GM19372 (cell line): ENCODE results near the gene LCLAT1.
"Not testable (repeated sequence)": the region's sequence is repeated elsewhere in the genome, so short reads cannot be mapped to it uniquely, and the experiment has no call there.

Experiments used
- ATAC-seq: cut with Tn5 transposase; IDR thresholded peaks from one replicate; pipeline ENCODE4 v1.9.1; 2021; ENCODE audit warnings: mild to moderate bottlenecking, low read depth, moderate library complexity; ENCODE audit not compliant: unreplicated experiment

The LCLAT1 gene

DNA sequence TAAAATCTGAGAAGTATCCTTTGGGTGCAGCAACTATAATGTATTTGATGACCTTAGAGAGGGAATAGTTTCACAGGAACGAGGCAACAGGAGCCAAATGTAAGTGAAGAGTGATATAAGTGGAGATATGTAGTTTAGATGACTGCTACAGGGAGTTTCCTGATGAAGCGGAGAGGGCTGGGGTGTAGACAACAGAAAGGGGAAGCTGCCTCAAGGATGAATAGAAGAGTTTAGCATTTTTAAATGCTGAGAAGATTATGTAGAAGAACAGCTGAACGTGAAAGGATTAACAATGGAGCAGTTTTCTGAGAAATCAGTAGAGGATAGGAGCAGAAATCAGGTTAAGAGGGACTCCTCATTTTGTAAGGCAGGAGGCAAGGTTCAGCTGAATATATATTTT lies 133.3 kb downstream of the LCLAT1 start:
- ATAC-seq: no peak

DNA sequence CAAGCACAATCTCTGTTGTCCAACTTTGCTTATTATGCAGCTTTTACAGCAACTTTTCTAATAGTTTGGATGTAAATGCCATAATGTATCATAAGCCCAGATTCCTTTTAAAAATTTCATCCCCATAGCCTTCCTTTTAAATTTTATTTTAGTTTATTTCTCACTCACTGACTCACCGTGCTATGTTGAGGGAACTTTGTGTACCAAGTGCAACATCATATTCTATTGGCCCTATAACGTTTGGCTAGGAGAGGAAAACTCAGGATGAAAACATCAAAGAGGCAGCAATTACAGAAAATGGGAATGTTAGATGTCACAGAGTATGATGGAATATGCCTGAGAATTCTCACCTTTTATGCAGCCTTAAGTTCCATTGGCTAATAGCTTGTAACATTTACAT lies 135.5 kb downstream of the LCLAT1 start:
- no peak for ATAC-seq

DNA sequence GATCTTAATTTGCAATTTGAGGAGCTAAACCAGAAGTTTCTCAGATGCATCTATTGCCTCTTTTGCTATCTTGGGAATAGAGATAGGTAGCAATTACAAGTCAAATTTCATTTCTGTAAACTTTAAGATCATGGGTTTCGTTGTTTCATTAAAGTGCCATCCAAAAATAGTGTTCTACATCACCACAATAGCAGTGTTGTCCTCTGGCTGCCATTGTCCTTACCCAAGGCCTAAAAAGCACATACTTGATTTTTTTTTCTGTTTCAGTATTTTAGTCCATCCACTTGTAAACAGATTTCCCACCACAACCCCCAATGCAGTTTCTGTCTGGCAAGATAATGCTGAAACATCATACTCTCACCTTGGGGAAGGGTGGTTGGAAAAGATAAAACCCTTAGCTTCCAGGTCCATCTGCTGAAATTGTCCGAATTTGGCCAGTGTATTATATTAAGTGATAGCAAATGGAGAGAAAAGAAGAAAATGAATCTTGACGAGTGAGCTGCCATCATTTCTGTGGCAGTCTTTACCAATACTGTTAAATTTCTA lies 136.2 kb downstream of the LCLAT1 start:
- no peak for ATAC-seq

DNA sequence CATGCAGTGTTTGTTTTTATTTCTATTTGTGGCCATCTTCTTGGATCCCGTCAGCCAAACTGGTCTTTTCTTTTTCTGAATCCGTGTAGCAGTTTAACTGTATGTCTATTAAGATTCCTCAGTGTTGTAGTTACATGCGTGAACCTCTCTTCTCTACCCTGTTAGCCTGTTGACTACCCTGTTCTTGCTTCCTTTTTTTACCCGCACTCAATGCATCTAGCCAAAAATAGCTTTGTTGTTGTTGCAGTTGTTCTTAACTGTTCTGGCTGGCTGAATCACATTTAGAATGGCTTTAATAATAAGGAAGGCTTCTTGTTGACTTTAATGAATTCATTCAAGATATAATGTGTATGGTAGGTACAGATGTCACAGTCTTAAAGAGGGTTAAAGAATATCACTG lies 137.1 kb downstream of the LCLAT1 start:
- peak; percentile 64 for ATAC-seq

DNA sequence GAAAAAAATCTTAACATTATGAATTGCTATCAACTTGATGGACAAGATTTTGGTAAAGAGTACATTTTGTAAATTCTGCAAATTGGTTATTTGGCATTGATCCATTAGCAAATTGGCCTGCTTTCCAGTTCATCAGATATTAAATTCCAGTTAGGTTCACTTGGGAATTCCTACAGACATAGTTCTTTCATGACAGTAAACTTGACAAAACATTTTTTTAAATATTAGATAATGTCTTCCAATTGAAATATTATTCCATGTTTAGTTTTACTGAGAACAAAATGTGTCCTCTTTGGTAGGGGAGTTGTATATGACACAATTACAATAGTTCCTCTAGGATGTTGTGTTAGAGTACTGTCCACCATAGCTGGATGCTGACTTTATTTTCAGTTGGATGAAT lies 141.9 kb downstream of the LCLAT1 start:
- ATAC-seq: no peak

DNA sequence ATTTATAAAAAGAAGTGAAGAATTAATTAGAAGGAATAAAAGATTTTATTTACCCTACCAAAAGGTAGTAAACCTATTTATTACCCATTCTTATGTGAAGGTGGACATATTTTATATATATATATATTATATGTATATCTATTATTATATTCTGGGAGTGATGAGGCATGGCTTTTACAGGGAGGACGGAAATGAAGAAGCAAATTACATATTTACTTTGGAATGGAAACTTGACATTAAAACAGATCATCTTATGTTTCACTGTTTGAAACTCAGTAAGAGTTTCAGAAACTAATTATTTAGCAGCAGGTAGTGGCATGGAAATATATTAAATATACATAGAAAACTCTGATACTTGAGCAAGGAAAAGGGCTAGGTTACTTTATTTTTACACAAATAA lies 143.4 kb downstream of the LCLAT1 start:
- ATAC-seq: no peak

DNA sequence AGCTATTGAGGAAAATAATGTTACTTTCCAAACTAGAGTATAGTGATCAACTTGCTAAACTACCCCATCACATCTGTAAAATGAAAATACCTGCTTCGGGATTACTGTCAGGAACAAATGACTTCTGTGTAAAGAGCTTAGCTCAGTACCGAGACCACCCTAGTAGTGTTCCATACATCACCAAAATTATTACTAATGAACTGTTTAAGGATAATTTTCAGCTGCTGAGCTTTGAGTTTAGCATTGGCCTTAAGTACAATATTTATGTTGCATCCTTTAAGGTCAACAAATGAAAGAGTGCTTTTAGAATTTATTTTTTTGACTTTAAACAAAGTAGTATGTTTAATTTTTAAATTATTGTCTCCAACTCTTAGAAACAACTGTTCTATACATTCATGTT lies 144.1 kb downstream of the LCLAT1 start:
- no peak for ATAC-seq

DNA sequence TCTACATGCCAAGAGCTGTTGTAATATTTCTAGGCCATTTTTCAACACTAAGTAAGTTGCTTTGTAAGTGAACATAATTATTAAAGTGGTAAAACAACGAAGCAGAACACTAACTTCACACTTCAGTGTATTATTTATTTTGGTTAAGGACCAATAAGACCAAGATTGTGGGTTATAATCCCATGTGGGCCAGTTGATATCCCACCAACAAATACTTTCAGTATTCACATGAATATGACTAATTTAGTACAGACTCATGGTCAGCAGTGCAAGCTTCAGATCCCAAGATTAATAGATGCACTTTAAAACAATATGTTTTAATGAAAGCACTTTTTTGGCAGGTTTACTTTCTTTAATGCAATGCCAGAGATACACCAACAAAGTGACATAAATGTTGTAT lies 154.3 kb downstream of the LCLAT1 start:
- ATAC-seq: no peak

DNA sequence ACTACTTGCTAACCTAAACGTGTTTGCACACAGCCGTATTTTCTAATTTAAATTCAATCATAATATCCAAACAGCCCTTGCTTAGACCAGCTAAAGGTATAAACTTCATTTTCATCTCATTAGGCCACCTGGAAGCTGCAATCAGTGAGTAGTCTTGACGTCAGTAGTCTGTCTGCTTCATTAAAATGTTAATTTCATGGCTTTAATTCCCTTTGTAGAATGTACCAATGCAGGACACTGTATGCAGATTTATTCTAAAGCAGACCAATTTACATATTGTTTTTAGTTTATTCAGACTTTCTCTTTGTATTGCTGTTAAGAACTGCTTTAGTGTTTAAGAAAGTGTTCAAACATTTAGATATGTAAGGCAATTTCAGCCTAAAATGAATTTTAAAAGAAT lies 158.2 kb downstream of the LCLAT1 start:
- no peak for ATAC-seq

DNA sequence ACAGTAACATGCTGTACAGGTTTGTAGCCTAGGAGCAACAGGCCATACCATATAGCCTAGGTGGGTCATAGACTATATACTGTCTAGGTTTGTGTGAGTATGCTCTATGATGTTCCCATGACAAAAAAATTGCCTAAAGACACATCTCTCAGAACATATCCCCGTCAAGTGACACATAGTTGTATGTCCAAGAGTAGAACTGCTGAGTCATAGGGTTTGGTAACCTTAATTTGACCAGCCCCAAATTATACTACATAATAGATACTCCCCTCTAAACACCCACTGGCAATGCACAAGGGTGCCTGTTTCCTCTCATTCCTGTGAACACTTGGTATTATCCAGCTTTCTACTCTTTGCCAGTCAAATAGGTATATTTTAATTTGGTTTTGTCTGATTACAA lies 161.6 kb downstream of the LCLAT1 start:
- ATAC-seq: no peak

DNA sequence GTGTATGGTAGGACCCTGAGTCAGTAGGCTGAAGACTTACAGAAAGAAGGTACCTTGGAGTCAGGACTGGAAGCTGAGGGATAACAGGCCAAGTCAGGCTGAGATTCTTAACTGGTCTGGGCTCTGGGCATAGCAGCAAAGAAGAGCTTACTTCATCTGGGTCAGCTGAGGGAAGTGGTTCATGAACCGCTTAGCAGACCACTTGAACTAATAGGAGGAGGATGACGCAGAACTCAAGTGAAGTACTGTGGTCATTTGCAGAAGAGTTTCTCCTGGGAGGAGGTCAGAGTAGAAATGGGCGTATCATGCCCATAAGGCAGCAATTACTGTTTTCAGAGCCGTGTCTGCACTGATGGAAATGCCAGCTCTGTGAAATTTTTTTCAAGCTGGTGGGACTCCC lies 164.5 kb downstream of the LCLAT1 start:
- ATAC-seq: no peak

DNA sequence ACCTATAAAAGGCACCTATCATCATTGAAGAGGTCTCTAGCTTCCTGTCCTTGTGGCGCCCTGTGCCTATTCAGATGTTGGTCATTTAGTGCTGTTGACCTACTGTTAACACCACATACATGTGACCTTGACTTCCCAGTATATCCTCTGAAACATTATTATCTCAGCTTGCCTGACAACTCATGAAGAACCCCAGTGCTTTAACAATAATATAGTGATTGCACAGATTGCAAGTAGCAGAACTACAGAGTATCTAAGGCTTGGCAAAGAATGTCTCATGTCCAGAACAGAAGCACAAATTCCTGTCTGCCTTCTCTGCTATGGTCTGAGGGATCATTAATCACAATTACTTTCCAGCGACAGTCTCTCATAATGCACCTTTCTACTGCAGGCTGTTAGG lies 165.3 kb downstream of the LCLAT1 start:
- ATAC-seq: no peak

DNA sequence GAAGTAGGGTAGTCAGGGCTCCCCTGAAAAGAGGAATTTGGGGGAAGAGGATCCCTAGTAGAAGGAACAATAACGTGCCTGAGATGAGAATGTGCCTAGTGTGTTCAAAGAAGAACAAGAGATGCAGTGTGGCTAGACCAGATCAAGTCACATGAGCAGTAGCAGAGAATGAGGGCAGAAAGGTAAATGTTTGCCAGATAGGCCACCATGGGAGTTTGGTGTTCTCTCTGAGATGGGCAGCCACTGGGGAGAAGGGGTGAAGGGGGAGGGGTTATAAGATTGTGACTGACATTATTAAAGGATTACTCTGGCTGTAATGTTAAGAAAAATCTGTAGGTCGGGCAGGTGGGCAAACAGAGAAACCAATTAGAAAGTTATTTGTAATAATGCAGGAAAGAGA lies 166.0 kb downstream of the LCLAT1 start:
- ATAC-seq: no peak

DNA sequence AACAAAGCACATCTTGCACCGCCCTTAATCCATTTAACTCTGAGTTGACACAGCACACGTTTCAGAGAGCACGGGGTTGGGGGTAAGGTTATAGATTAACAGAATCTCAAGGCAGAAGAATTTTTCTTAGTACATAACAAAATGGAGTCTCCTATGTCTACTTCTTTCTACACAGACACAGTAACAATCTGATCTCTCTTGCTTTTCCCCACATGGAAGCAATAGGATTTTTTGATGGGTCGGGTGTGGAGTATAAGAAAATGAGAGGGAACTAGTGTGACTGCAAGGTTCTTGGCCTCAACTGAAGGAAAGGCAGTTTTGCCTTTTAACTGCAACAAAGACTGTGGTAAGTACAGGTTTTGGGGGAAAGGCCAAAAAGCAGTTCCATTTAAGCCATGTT lies 167.2 kb downstream of the LCLAT1 start:
- not testable (repeated sequence) for ATAC-seq

DNA sequence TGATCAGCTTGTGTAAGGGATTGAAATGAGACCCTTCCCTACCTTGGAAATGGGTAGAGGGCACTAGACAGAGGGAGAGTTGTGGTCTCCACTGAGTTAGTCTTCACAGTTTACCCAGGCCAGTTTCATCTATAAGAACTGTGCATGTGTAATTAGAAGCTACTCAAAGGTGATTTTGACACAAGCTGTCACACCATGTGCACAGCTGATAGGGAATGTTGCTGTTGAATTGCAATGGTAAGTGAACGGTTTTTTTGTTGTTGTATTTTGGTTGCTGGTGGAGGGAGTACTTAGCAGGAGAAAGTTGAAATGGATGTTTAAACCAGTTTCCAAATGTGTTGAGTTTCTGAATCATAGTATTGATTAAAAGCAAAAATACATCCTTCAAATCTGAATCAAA lies 168.9 kb downstream of the LCLAT1 start:
- no peak for ATAC-seq

DNA sequence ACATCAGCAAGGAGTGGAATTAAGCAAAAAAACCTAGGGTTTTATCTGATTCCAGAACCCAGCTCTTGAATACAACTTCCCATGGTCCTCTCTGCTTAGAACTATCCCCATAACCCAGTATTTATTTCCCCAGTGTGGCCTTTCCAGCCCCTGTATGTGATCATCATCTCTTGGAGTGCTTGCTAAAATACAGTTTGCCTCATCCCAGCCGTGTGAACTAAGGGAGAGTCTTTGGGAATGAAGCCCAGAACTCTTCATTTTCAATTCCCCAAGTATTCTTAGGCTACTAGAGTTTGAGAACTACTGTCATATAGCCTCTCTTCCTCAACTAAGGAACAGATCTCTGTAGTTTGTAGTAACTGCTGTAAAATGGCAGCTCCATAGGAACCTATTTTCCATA lies 173.1 kb downstream of the LCLAT1 start:
- no peak for ATAC-seq

DNA sequence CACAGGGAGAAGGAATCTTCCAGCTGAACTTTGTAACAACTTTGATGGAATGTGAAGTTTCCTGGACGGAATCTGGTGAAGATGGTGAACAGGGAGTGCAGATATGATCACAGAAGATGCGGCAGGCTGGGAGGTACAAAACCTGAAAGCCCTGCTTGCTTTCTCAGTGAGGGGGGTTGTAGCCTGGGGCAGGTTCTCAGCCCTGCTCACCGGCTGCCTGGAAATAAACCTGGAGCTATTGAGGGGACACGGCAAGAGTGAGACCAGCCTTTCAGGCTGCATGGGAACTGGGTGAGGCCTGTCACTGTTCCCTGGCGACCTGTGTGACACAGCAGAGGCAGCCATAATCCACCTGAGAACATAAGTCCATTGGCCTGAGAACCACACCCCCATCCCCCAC lies 174.8 kb downstream of the LCLAT1 start:
- no peak for ATAC-seq

DNA sequence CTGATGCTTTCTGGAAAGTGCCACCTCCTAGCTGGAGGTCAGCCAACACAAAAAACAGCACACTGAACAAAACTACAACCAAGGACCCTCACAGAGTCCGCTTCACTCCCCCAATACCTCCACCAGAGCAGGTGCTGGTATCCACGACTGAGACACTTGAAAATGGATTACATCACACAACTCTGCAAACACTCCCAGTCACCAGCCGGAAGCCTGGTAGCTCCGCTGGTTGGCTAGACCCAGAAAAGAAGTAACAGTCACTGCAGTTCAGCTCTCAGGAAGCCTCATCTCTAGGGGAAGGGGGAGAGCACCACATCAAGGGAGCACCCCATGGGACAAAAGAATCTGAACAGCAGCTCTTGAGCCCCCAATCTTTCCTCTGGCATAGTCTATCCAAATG lies 175.4 kb downstream of the LCLAT1 start:
- ATAC-seq: no peak

DNA sequence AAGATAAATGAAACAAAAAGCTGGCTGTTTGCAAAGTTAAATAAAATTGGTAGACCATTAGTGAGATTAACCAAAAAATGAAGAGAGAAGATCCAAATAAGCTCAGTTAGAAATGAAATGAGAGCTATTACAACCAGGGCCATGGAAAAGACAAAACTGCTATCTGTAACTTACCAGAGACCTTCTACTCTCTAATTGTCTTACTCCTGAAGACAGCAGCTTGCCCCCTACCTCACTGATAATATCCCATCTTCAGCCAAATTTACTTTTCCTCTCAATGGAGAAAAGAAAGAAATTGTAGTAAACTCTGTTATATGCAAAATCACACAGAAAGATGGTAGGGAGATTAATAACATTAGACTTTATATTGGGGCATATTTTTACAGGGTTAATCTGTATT lies 178.2 kb downstream of the LCLAT1 start:
- no peak for ATAC-seq

DNA sequence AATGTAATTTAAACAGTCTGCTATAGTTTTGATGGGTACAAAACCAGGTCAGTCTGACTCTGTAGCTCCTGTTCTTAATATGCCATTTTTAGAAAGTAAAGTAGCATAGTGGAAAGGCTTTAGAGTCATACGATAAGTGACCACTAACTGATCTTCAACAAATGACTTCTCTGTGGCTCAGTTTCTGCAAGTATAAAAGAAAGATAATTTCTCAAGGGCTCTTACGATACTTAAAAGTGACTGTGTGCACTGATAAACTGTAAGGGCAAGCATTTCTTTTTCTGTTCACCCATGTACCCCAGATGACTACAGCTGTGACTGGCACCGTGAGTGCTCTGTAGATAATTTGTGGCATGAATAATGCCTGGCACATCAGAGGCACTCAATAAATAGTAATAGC lies 178.7 kb downstream of the LCLAT1 start:
- no peak for ATAC-seq

DNA sequence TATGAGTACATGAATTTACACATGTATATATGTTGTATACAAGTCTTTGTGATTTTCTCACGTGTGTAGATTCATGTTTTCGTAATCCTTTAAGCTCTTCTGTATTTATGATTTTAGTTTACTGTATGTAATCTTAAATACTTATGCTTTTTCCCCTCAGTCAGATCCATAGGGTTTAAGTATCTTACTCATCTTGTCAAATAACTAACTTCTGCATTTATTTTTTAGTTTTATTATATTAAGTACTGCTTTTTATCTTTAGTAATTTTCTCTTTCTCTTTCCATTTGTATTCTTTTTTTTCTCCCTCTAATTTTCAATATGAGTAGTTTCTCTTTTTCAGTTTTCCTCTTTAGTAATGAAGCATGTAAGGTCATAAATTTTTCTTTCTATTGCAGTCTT lies 179.4 kb downstream of the LCLAT1 start:
- no peak for ATAC-seq

DNA sequence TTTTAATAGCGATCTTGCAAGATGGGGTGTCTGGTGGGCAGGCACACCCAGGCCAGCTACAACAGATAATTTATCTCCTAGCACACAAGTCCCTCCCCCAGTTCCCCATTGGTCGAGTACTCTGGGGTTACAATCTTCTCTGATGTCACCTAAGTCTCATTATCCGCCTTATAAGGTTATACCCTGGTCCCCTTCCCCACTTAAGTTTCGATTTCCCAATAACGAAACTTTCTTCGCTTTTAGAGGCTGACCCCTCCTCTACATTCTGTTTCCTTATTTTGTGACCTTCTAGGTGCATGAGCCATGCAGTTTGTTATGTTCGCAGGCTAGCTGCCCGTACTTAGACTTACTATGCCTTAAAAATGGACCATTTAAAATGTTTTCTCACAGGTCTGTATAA lies 180.1 kb downstream of the LCLAT1 start:
- peak; percentile 84 for ATAC-seq

DNA sequence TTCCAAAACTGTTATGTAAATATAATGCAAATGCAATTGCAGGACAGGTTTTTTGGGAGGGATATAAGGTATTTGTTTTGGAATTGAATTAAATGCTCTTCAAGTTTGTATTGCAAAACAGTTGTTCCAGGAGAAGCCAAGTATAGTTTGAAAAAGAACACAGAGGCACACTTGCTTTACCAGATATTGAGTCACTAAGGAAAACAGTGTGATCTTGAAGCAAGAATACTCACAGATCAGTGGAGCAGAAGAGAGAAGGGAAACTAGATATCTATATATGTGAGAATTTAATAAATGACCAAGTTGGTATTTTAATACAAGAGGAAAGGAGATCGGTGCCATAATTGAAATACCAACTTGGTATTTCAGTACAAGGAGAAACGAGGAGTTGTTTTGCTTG lies 181.3 kb downstream of the LCLAT1 start:
- no peak for ATAC-seq
